ENCODE measurements around the gene CEP162. TPM values are rescaled to one million over a fixed set of nuclear protein-coding genes. Genes with fewer than 3 reads are reported as not detected.
A peak's percentile ranks its signal among the peaks of the same experiment; 100 is the strongest.
"Not testable (repeated sequence)": the region's sequence is repeated elsewhere in the genome, so short reads cannot be mapped to it uniquely, and the experiment has no call there.

The CEP162 gene
- total RNA-seq, 1 donor, result 6.0 TPM

GRCh38 chr6:84089081-84089480, 138.4 kb downstream of the CEP162 start:
- no peak overlapping the region for H3K4me3 ChIP-seq (ENCODE audit: low read depth, low read length)
- no peak for DNase-seq (ENCODE audit: low read depth)
- TF ChIP-seq CTCF (IDR thresholded peaks at IDR 0.05; ENCODE audit: insufficient read depth, low read depth, low read length), result no peak

- DNase-seq (ENCODE audit: low read depth), result no peak
- TF ChIP-seq CTCF (IDR thresholded peaks at IDR 0.05; ENCODE audit: insufficient read depth, low read depth, low read length), result no peak
- H3K4me3 ChIP-seq (ENCODE audit: low read depth, low read length), result no peak overlapping the region
Observed at GRCh38 chr6:84086545-84087429, 140.7 kb downstream of the CEP162 start.

- no peak for DNase-seq (ENCODE audit: low read depth)
- no peak for TF ChIP-seq CTCF (IDR thresholded peaks at IDR 0.05; ENCODE audit: insufficient read depth, low read depth, low read length)
- H3K4me3 ChIP-seq (ENCODE audit: low read depth, low read length), result no peak overlapping the region
Observed at GRCh38 chr6:84086056-84086455, 141.4 kb downstream of the CEP162 start.

- DNase-seq (ENCODE audit: low read depth); H3K4me3 ChIP-seq (ENCODE audit: low read depth, low read length): not testable (repeated sequence)
Observed at GRCh38 chr6:84084705-84085104, 142.7 kb downstream of the CEP162 start.

GRCh38 chr6:84082689-84083265, 144.7 kb downstream of the CEP162 start:
- no peak overlapping the region for H3K4me3 ChIP-seq (ENCODE audit: low read depth, low read length)
- no peak for TF ChIP-seq CTCF (IDR thresholded peaks at IDR 0.05; ENCODE audit: insufficient read depth, low read depth, low read length)
- DNase-seq (ENCODE audit: low read depth), result peak; percentile 3

- no peak for DNase-seq (ENCODE audit: low read depth)
- no peak for TF ChIP-seq CTCF (IDR thresholded peaks at IDR 0.05; ENCODE audit: insufficient read depth, low read depth, low read length)
- H3K4me3 ChIP-seq (ENCODE audit: low read depth, low read length), result no peak overlapping the region
Observed at GRCh38 chr6:84081222-84081621, 146.2 kb downstream of the CEP162 start.

- no peak for TF ChIP-seq CTCF (IDR thresholded peaks at IDR 0.05; ENCODE audit: insufficient read depth, low read depth, low read length)
- H3K4me3 ChIP-seq (ENCODE audit: low read depth, low read length), result no peak overlapping the region
- DNase-seq (ENCODE audit: low read depth), result no peak
Observed at GRCh38 chr6:84078335-84078734, 149.1 kb downstream of the CEP162 start.
